NCI-H226 (cell line): ENCODE results near the gene SHROOM2.

Experiments
- DNase-seq: peaks from one replicate; pipeline ENCODE4 v3.0.0-alpha.2; 2015

Gene SHROOM2

DNA sequence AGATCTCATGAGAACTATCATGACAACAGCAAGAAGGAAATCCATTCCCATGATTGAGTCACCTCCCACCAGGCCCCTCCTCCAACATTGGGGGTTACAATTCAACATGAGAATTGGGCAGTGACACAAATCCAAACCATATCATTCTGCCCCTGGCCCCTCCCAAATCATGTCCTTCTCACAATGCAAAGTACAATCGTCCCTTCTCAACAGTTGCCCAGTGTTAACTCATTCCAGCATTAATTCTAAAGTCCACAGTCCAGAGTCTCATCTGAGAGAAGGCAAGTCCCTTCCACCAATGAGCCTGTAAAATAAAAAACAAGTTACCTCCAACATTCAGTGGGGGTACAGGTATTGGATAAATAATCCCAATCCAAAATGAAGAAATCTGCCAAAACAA lies 166.1 kb downstream of the SHROOM2 start:
- DNase-seq = no peak

DNA sequence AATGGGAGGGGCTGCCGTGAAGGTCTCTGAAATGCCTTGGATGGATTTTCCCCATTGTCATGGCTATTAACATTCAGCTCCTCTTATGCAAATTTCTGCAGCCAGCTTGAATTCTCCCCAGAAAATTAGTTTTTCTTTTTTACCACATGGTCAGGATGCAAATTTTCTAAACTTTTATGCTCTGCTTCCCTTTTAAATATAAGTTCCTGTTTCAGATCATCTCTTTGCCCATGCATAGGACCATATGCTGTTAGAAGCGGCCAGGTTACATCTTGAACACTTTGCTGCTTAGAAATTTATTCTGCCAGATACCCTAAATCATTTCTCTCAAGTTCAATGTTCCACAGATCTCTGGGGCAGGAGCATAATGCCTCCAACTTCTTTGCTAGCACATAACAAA lies 167.2 kb downstream of the SHROOM2 start:
- DNase-seq = no peak

DNA sequence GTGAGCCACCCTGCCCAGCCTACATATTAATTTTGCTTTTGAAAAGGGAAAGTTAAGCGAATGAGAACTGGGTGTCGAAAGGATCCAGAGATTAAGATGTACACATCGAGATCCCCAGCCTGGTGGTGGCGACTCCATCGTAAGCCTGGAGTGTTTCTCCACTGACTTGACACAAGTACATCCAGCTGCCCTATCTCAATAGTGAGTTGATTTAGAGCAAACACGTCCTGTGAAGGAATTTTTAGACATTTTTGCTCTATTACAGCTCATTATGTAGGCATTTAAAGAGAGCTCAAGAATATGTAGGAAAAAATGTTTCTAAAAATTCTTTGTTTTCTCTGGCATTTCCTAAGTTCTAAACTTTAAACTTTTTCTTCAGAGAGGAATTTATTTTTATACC lies 169.3 kb downstream of the SHROOM2 start:
- no peak for DNase-seq

DNA sequence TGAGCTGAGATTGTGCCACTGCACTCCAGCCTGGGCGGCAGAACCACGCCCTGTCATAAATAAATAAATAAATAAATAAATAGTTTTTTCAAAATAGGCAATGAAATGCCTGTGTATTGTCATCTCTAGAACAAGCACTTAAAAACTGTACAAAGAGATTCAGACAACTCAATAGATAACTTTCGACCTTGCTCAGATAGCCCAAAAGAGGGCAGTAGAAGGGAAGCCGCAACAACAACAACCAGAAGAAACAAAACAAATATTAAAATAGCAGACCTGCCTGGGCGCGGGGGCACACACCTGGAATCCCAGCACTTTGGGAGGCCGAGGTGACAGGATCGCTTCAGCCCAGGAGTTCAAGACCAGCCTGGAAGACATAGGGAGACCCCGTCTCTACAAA lies 171.5 kb downstream of the SHROOM2 start:
- DNase-seq = no peak

DNA sequence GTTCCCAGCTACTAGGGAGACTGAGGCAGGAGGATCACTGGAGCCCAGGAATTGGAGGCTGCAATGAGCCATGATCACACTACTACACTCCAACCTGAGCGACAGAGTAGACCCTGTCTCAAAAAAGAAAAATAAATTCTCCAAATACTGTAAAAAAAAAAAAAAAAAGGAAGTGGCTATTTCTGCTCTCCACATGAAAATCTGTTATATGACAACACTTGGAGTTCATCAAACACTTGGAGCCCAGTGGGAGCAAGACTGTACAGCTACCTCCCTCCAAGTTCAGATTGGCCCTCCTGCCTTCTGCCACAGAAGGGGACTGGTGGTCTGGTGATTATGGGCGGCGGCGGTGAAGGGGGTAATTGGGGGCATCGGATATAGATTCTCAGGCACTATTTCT lies 172.0 kb downstream of the SHROOM2 start:
- DNase-seq = no peak

DNA sequence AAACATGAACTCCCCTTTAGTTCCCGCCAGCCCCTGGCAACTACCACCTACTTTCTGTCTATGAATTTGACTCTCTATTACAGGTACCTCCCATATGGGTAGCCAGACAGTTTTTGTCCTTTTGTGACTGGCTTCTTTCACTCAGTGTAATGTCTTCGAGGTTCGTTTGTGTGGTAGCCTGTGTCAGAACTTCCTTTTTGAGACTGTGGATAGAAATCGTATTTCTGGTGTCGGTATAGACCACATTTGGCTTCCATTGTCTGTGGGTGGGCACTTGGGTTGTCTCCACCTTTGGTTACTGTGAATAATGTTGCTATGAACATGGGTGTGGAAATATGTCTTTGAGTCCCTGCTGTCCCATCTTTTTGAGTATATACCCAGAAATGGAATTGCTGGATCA lies 175.5 kb downstream of the SHROOM2 start:
- no peak for DNase-seq

DNA sequence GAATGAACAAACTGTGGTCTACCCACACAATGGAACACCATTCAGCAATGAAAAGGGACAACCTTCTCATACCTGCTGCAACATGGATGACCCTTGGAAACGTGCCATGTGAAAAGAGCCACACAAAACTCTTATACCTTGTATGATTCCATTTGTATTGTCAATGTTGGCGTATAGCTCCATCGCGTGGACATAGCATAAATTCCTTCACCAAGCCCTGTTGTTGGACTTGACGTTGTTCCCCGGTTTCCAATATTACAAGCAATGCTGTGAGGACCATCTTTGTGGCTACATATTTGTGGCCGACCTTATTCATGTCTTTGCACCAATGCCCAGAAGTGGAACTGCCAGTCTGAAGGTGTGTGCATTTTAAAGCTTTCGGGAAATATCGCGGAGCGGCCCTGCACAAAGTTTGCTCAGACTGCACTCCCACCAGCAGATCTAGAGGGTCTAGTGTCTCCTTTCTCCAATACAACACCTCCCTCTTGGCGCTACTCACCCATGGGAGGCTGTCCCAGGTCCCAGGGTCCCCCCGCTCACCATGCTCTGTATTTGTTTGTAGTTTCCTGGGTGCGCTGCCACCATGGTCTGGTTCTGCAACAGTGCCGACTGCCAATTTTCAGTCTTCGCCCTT lies 180.7 kb downstream of the SHROOM2 start, which contains the start of gene CLDN34:
CLDN34 (plus strand) TSS at position 584 of the 634 bp plus-strand sequence; CDS start at position 584, 0 bp downstream.
- DNase-seq = no peak

DNA sequence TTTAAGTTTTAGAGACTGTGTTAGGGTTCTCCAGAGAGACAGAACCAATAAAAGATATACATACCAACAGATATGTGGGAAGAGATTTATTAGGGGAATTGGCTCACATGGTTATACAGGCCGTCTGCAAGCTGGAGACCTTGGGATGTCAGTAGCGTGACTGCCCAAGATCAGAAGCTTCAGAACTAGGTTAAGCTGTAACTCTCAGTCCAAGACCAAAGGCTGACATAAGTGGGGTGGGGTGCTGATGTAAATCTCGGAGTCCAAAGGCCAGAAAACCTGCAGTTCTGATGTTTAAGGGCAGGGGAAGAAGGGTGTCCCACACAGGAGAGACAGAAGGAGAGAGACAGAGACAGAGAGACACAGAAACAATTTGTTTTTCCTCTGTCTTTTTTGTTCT lies 191.4 kb downstream of the SHROOM2 start:
- DNase-seq = no peak

DNA sequence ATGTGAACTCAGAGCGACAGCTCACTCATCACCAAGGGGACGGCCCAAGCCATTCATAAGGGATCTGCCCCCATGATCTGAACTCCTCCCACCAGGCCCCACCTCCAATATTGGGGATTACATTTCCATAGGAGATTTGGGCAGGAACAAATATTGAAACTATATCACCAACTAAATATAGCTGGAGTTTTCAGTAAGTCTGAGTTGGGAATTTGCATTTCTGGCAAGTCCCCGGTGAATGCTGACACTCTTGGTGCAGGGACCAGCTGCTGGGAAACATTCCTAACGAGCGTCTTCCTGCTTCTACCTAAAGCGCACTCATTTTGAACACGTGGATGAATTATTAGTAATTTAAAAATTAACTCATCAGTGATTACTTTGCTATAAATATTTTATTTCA lies 194.2 kb downstream of the SHROOM2 start:
- no peak for DNase-seq

DNA sequence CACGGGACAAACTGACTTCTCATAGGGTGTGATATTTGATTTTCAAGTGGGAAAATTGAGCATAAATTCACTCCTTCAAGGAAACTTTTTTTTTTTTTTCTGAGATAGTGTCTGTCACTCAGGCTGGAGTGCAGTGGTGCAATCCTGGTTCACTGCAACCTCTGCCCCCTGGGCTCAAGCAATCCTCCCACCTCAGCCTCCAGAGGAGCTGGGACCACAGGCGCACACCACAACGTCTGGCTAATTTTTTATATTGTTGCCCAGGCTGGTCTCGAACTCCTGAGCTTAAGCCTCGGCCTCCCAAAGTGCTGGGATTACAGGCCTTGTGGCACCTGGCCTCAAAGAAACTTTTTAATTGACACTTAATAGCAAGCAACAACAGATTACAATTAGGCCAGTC lies 194.7 kb downstream of the SHROOM2 start:
- no peak for DNase-seq

DNA sequence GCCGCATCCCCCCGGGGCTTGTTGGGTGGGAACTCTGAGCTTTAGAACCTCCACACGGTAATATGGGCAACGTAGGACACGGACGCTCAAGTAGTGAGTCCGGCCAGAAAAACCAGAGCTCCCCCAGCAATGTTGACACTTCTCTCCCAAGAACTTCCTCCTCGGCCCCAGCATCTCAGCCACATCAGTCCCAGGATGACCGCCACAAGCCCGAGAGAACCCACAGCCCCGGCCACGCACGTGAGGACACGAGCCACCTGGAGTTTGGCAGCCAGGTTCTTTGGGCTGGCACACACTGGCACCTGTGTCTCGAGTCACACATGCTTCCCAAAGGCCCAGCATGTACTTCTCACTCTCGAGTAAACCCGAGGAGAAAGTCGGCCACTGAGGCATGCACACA lies 197.2 kb downstream of the SHROOM2 start:
- DNase-seq = no peak

DNA sequence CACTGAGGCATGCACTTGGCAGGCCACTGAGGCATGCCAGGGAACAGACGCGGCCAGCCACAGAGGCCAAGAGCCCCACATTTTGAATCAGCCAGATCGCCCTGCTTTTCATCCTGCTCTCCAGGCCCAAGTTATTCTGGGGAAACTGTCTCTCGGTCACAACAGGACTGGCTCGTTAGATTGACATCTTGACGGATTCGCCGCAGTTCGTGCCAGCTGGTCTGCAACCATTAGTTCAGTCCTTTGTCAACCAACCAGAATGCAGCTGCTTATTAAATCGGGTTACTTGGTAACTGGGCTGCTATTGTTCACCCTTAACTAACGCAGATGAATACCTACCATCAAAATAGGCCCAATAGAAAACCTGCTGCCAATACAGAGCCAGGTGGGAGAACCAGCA lies 197.6 kb downstream of the SHROOM2 start:
- no peak for DNase-seq

DNA sequence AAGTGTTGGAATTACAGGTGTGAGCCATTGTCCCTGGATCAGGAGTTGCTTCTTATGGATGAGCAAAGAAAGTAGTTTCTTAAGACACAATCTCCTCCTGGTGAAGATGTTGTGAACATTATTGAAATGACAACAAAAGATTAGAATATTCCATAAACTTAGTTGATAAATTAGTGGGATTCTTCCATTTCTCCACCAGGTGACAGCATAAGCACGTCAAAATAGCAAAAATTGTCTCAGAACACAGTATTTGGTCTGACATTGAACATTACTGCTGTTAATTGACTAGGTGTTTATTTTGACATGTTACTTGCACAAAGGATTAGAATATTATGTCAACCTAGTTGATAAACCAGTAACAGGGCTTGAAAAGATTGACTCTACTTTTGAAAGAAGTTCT lies 202.5 kb downstream of the SHROOM2 start:
- no peak for DNase-seq

DNA sequence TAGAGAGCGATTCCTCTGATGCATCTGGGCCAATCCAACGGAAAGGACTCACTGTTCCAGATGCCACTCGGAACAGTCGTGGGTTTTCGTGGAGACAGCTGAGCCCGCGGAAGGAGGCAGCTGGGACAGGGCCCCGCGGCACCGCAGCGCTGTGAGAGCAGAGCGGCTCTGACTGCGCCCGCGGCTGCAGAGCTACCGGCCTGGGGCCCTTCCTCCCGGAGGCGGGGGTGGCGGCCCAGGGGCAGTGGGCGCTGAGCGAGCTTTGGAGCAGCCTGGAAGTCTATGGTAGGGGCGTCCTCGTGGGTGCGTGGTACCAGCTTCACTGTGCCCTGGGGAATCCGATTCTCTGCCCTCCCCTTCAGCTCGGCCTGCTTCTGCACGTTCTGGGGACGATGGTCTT lies 205.8 kb downstream of the SHROOM2 start:
- no peak for DNase-seq

DNA sequence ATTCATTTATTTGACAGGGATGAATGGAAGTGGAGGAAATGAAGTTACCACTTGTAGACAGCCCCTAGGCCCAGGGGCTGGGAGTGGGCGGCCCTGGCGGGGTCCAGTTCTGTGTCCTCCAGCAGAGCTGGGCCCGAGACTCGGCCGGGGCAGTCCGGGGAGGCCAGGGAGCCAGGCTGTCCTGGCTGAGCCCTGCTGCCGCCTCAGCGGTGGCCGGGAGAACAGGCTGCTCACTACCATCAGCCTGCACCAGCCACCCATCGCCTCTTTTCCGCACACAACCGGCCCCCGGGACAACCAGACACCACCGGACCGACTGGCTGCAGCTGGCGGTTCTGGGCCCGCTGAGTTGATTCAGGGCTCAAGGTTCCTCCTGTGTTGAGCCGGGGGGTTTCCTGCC lies 206.5 kb downstream of the SHROOM2 start:
- no peak for DNase-seq

DNA sequence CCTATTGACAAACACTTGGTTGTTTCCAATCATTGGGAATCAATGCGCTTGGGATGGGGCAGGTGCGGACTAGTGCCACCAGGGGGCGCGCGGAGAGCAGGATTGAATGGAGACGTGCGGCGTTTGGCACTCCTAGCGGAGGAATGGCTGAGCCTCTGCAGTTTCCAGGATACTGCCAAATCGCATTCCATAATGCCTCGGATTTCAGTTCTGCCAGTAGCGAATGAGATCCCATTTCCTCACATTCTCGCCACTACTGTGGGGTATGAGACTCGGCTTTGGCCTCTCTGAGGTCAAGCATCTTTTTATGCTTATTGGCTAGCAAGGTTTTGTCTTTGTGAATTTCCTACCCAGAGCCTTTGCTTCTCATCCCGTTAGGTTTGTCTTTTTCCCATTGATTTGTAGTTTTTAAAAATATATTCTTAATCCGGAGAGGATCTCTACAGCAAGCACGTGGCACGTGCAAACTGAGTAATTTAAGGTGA lies 209.7 kb downstream of the SHROOM2 start:
- peak; percentile 48 for DNase-seq

DNA sequence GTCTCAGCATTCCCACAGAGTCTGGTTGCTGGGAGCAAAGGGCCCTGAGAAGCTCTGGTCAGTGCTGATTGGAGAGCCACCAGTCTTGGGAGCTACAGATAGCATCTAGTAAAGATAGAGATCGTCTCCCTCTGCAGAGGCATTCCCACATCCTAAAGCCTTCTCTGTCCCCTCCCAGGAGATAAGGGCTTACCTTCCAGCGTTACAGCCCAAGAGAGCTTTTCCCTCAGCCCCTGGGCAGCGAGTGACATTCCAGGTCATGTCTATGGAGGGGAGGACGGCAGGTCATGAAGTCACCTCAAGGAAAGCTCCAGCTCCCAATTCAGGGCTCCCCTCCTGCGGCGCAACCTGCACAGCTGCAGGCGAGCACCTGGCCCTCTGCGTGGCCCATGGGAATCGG lies 210.8 kb downstream of the SHROOM2 start:
- no peak for DNase-seq

DNA sequence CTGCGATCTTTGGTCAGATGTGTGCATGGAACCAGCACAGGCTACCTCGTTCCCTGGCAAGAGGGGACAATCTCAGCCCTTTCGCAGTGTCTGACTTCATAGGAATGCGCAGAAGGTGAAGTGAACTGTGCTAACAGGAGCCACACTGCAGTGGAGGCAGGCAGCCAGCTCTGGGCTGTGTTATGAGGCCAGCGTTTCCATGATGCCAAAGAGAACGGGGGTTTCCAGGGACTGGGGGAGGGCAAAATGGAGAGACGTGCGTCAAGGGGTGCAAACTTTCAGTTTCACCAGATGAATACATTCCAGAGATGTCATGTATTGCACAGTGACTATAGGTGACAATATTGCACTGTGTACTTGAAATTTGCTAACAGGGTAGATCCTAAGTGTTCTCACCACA lies 211.3 kb downstream of the SHROOM2 start:
- no peak for DNase-seq
